GM23338 (cell line): ENCODE results near the gene CARMIL1. TPM values are rescaled to one million over a fixed set of nuclear protein-coding genes. Genes with fewer than 3 reads are reported as not detected.

Experiments
- ATAC-seq: fragments of 200-7000 bp; cut with Tn5 transposase; 3 replicates; pipeline ENCODE4 v1.9.1; 2020
- DNase-seq: peaks from one replicate; pipeline ENCODE4 v3.0.0-alpha.2; 2015; ENCODE audit warnings: low spot score
- H2AFZ ChIP-seq: fragments of 200-600 bp; sonication (generic); 2 replicates; pipeline ENCODE4 v1.8.0; 2016; ENCODE audit warnings: antibody characterized with exemption, mild to moderate bottlenecking, moderate library complexity
- H3F3A ChIP-seq: fragments of 200-600 bp; sonication (generic); replicated peaks from 2 replicates; pipeline ENCODE4 v1.8.0; 2017; ENCODE audit warnings: antibody characterized with exemption, mixed run types, low read depth
- H3K27ac ChIP-seq: fragments of 200-600 bp; sonication (generic); 2 replicates; pipeline ENCODE4 v1.6.1; 2016; ENCODE audit warnings: low read depth
- H3K27me3 ChIP-seq: fragments of 200-600 bp; sonication (generic); 2 replicates; pipeline ENCODE4 v1.8.0; 2016; ENCODE audit warnings: mild to moderate bottlenecking, mixed run types, moderate library complexity; ENCODE audit not compliant: insufficient read depth
- H3K36me3 ChIP-seq: fragments of 200-600 bp; sonication (generic); 2 replicates; pipeline ENCODE4 v1.8.0; 2016; ENCODE audit warnings: mild to moderate bottlenecking; ENCODE audit not compliant: insufficient read depth
- H3K4me1 ChIP-seq: fragments of 200-600 bp; sonication (generic); 2 replicates; pipeline ENCODE4 v1.8.0; 2016; ENCODE audit warnings: mild to moderate bottlenecking, moderate library complexity; ENCODE audit not compliant: insufficient read depth
- H3K4me2 ChIP-seq: fragments of 200-600 bp; sonication (generic); 2 replicates; pipeline ENCODE4 v1.7.1; 2017; ENCODE audit warnings: mixed run types
- H3K4me3 ChIP-seq: fragments of 200-600 bp; sonication (generic); 2 replicates; pipeline ENCODE4 v1.6.1; 2016; ENCODE audit warnings: mixed run types
- H3K79me2 ChIP-seq: fragments of 200-600 bp; sonication (generic); replicated peaks from 2 replicates; pipeline ENCODE4 v1.8.0; 2017; ENCODE audit warnings: mild to moderate bottlenecking; ENCODE audit not compliant: insufficient read depth
- H3K9me2 ChIP-seq: fragments of 200-600 bp; sonication (generic); 2 replicates; pipeline ENCODE4 v1.8.0; 2017; ENCODE audit not compliant: insufficient read depth
- H4K20me1 ChIP-seq: fragments of 200-600 bp; sonication (generic); replicated peaks from 2 replicates; pipeline ENCODE4 v1.8.0; 2017; ENCODE audit warnings: mild to moderate bottlenecking; ENCODE audit not compliant: insufficient read depth
- H3K27ac Mint-ChIP-seq: 2 replicates; pipeline ENCODE4 v1.8.0; 2020; ENCODE audit warnings: inconsistent platforms, mild to moderate bottlenecking, moderate library complexity, mixed read lengths
- H3K27me3 Mint-ChIP-seq: 3 replicates; pipeline ENCODE4 v1.8.0; 2022; ENCODE audit warnings: low read depth, mild to moderate bottlenecking, moderate library complexity, mixed read lengths, inconsistent platforms; ENCODE audit not compliant: insufficient read depth, poor library complexity
- H3K36me3 Mint-ChIP-seq: 3 replicates; pipeline ENCODE4 v1.8.0; 2021; ENCODE audit warnings: low read depth, mild to moderate bottlenecking, inconsistent platforms, moderate library complexity, mixed read lengths
- H3K4me1 Mint-ChIP-seq: 3 replicates; pipeline ENCODE4 v1.8.0; 2020; ENCODE audit warnings: mild to moderate bottlenecking, inconsistent platforms, mixed read lengths
- H3K4me3 Mint-ChIP-seq: 3 replicates; pipeline ENCODE4 v1.8.0; 2021; ENCODE audit warnings: moderate library complexity, mild to moderate bottlenecking, inconsistent platforms, mixed read lengths
- H3K9me3 Mint-ChIP-seq: 3 replicates; pipeline ENCODE4 v1.8.0; 2020; ENCODE audit warnings: moderate library complexity, mild to moderate bottlenecking, inconsistent platforms, mixed read lengths
- CREB1 ChIP-seq: fragments of 250-450 bp; sonication (Bioruptor Pico); IDR thresholded peaks from 2 replicates; pipeline ENCODE4 v1.5.0; 2020; ENCODE audit warnings: low read depth, mild to moderate bottlenecking, moderate library complexity
- CTCF ChIP-seq, 2 experiments: fragments of 200-600 bp in 1 of 2; sonication (generic) in 1 of 2; conservative IDR thresholded peaks; 2 replicates each; pipeline versions ENCODE4 v1.5.1 to v1.6.1; 2016 to 2017; ENCODE audit warnings: antibody characterized with exemption in 2 of 2, low read depth in 2 of 2, mild to moderate bottlenecking in 2 of 2, moderate library complexity in 1 of 2
- ETS1 ChIP-seq: IDR thresholded peaks from 2 replicates; pipeline ENCODE4 v1.6.1; 2016; ENCODE audit warnings: antibody characterized with exemption
- EZH2 ChIP-seq: fragments of 200-600 bp; sonication (generic); IDR thresholded peaks from one replicate; pipeline ENCODE4 v1.8.0; 2017; ENCODE audit warnings: antibody characterized with exemption, mild to moderate bottlenecking, low read depth; ENCODE audit not compliant: unreplicated experiment
- EZH2phosphoT487 ChIP-seq: fragments of 200-600 bp; sonication (generic); IDR thresholded peaks from one replicate; pipeline ENCODE4 v1.8.1; 2018; ENCODE audit warnings: antibody characterized with exemption; ENCODE audit not compliant: unreplicated experiment
- JUNB ChIP-seq: IDR thresholded peaks from one replicate; pipeline ENCODE4 v1.6.1; 2016; ENCODE audit warnings: antibody characterized with exemption; ENCODE audit not compliant: unreplicated experiment
- NANOG ChIP-seq: IDR thresholded peaks from 2 replicates; pipeline ENCODE4 v1.6.1; 2016; ENCODE audit warnings: antibody characterized with exemption, borderline replicate concordance
- POLR2AphosphoS5 ChIP-seq: IDR thresholded peaks from 2 replicates; pipeline ENCODE4 v1.6.1; 2016; ENCODE audit warnings: antibody characterized with exemption, low read depth
- STAT1 ChIP-seq: IDR thresholded peaks from one replicate; pipeline ENCODE4 v1.6.1; 2016; ENCODE audit warnings: antibody characterized with exemption; ENCODE audit not compliant: unreplicated experiment
- ZNF114 ChIP-seq: fragments of 250-450 bp; sonication (Bioruptor Pico); IDR thresholded peaks from 2 replicates; pipeline ENCODE4 v1.5.0; 2020; ENCODE audit warnings: mild to moderate bottlenecking, moderate library complexity
- ZNF331 ChIP-seq: fragments of 250-450 bp; sonication (Bioruptor Pico); IDR thresholded peaks from 2 replicates; pipeline ENCODE4 v1.5.0; 2020; ENCODE audit warnings: low read depth, mild to moderate bottlenecking, moderate library complexity
- ZNF462 ChIP-seq: fragments of 250-450 bp; sonication (Bioruptor Pico); IDR thresholded peaks from 2 replicates; pipeline ENCODE4 v1.5.0; 2020; ENCODE audit warnings: mild to moderate bottlenecking, moderate library complexity
- polyA plus RNA-seq: library from polyadenylated mRNA; unstranded; fragments of >200 nt; fragmentation: Nextera tagmentation; extraction: Ambion mirVana; gene quantifications from 2 replicates; pipeline ENCODE4 v1.2.1, GENCODE V29; 2016
- total RNA-seq: library from RNA; depleted of rRNA; stranded (reverse); fragments of >200 nt; shearing (Covaris generic); gene quantifications from 2 replicates; pipeline ENCODE4 v1.2.3, GENCODE V29; 2014

CARMIL1 gene
- total and polyA plus RNA-seq, 2 experiments from 2014 or later = 43.2 to 66.9 TPM

- H3K36me3 Mint-ChIP-seq = no peaks in the 10 kb centered on the region
- Histone ChIP-seq H3K4me2 (no peak overlapping the region), H3K4me3 (no peak overlapping the region), H3K79me2 (no peaks in the 10 kb centered on the region), H4K20me1 (0 out of 2 replicates have a peak, but pooled peaks cover 2% of the 10 kb centered on the region), H3K27me3 (peaks cover 5% of the 10 kb centered on the region), H3K27ac (no peak overlapping the region), H3F3A (no peaks in the 10 kb centered on the region), H3K4me1 (peaks cover 13% of the 10 kb centered on the region; the same call in 1 of the 2 replicates), H3K9me2 (no peaks in the 10 kb centered on the region), H2AFZ (no peak overlapping the region), H3K36me3 (no peaks in the 10 kb centered on the region)
- H3K27ac Mint-ChIP-seq = no peak overlapping the region
- DNase-seq = no peak
- H3K4me1 Mint-ChIP-seq = peaks cover 11% of the 10 kb centered on the region
- TF ChIP-seq STAT1 (no peak), NANOG (no peak), ZNF331 (no peak)
- H3K4me3 Mint-ChIP-seq = no peak overlapping the region
- H3K9me3 Mint-ChIP-seq = no peaks in the 10 kb centered on the region
- H3K27me3 Mint-ChIP-seq = no peaks in the 10 kb centered on the region
- ATAC-seq = no peak
These were observed 366.7 kb downstream of the CARMIL1 start for GRCh38 chr6:25645916-25646315.

- Histone ChIP-seq H3K4me3 (no peak overlapping the region), H3K9me2 (no peaks in the 10 kb centered on the region), H3K79me2 (no peaks in the 10 kb centered on the region), H3K36me3 (no peaks in the 10 kb centered on the region), H3K27me3 (peaks cover 34% of the 10 kb centered on the region), H3K4me1 (peaks cover 20% of the 10 kb centered on the region; the same call in 1 of the 2 replicates), H3K4me2 (no peak overlapping the region), H4K20me1 (0 out of 2 replicates have a peak, but pooled peaks cover 5% of the 10 kb centered on the region), H3F3A (no peaks in the 10 kb centered on the region; the same call in 1 of the 2 replicates), H2AFZ (no peak overlapping the region), H3K27ac (no peak overlapping the region)
- Mint-ChIP-seq H3K4me1 (peaks cover 20% of the 10 kb centered on the region), H3K27me3 (peaks cover 1% of the 10 kb centered on the region), H3K9me3 (no peaks in the 10 kb centered on the region), H3K36me3 (no peaks in the 10 kb centered on the region), H3K27ac (no peak overlapping the region), H3K4me3 (no peak overlapping the region)
- DNase-seq (no peak), ATAC-seq (no peak)
- no peak for TF ChIP-seq EZH2
- TF ChIP-seq STAT1 = no peak
- TF ChIP-seq ZNF462 (CRISPR knock-in tag) = no peak
- TF ChIP-seq CTCF (conservative IDR thresholded peaks at IDR 0.05; ENCODE audit: low read depth in 2 of 2) = no peak
- no peak for TF ChIP-seq ETS1
- no peak for TF ChIP-seq NANOG
- TF ChIP-seq ZNF114 = no peak
- TF ChIP-seq POLR2AphosphoS5 = no peak
- no peak for TF ChIP-seq ZNF331
- TF ChIP-seq JUNB = no peak
- TF ChIP-seq CREB1 = no peak
- TF ChIP-seq EZH2phosphoT487 = no peak
These were observed 370.4 kb downstream of the CARMIL1 start for GRCh38 chr6:25649611-25650010.
